GM18867 (cell line): ENCODE data around the gene HSDL1.
A peak's percentile ranks its signal among the peaks of the same experiment; 100 is the strongest.

Experiments
- ATAC-seq: cut with Tn5 transposase; IDR thresholded peaks from one replicate; pipeline ENCODE4 v1.9.1; 2021; ENCODE audit warnings: mild to moderate bottlenecking, moderate library complexity; ENCODE audit not compliant: unreplicated experiment

The HSDL1 gene

GRCh38 chr16:84110527-84110926, 34.5 kb downstream of the HSDL1 start:
- no peak for ATAC-seq

DNA sequence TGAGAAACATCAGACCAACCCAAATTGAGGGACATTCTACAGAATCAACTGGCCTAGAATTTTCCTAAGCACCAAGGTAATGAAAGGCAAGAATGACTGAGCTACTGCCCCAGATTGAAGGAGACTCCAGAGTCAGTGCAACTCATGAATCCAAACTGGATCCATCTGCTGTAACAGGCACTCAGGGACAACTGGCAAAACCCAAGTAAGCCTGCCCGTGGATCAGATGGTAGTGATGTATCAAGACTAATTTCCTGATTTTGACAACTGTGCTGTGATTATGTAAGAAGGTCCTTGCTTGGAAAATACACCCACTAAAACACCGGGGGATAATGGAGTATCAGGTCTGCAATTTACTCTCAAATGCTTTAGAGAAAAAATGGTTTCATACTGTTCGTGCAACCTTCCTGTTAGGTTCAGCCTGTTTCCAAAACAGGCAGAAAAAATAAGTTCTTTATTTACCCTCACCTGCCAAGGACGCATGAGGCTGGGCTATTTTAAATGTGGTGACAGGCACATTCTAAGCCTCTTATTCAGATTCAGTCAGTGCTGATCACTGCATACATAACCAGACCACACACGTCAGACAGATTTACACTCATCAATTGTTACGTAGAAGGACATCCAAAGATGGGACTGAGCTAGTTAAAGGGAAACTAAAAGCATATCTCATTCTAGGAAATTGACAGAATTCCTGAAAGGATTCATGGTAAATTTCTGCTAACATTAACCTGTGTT, 35.2 kb downstream of the HSDL1 start:
- no peak for ATAC-seq

DNA sequence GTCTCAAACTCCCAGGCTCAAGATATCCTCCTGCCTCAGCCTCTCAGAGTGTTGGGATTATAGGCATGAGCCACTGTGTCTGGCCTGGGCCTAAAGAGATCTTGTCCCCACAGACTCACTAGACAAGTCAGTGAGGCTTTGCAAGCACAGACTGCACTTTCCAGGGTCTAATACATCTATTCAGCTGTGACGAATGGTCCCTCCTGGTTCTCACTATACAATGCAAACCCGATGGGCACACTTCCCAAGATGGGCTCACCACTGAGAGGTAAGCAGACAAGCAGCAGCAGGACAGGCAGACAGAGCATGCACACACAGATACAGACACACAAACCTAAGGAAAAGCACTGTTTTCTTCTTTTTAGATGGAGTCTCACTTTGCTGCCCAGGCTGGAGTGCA, 37.1 kb downstream of the HSDL1 start:
- ATAC-seq, result no peak

- ATAC-seq, result no peak
Measured at GRCh38 chr16:84105948-84106740, 38.8 kb downstream of the HSDL1 start.

DNA sequence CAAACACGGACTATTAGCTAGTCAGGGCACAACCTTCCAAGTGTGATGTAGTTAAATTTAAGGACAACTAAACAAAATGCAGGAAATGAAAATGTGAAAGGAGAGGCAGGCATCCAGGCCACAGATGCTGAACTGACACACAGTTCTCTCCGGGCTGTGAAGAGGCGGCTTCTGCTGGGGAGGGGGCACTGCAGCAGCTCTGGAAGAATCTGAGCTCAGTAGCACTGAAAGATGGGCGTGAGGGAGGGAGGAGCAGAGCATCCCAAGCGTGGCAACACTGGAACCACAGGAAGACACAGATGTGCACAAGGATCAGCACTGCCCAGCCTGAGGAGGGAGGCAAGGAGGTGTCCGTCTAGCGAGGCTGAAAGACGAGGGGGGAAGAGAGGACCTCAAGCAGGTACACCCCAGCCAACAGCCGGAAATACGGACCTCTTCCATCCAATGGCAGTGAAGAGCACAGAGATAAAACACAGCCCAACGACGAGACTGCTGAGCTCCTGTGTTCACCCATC, 39.6 kb downstream of the HSDL1 start:
- ATAC-seq, result no peak

DNA sequence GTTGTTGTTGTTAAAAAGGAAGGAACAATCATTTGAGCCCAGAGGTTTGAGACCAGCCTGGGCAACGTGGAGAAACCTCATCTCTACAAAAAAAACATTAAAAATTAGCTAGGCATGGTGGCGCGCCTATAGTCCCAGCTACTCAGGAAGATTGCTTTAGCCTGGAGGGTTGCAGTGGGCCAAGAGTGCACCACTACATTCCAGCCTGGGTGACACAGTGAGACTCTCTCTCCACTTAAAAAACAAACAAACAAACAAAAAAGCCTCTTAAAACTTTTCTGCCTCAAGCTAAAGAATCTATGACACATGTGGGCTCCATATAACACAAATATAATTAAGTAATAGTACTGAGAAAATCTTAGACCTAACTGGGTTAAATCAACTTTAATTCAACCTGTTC, 40.7 kb downstream of the HSDL1 start:
- ATAC-seq, result no peak

DNA sequence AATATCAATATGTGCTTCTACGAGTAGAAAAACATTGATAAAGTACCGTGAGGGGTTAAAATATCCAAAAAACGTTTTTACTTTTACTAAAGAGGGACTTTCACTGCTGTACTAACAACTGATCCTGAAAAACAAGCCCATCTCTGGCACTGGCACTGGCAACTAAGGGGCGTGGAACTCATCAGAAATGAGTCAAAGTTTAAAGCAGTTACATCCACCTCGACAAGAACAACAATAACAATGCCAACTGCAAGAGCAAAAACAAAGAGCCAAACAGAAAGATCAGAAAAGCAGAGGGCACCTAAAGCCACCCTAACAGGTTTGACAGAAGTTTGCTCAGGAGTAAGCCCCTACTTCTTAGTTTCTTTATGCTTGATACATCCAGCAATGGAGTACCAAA, 41.3 kb downstream of the HSDL1 start:
- no peak for ATAC-seq

GRCh38 chr16:84098939-84099338, 46.0 kb downstream of the HSDL1 start:
- ATAC-seq, result no peak

DNA sequence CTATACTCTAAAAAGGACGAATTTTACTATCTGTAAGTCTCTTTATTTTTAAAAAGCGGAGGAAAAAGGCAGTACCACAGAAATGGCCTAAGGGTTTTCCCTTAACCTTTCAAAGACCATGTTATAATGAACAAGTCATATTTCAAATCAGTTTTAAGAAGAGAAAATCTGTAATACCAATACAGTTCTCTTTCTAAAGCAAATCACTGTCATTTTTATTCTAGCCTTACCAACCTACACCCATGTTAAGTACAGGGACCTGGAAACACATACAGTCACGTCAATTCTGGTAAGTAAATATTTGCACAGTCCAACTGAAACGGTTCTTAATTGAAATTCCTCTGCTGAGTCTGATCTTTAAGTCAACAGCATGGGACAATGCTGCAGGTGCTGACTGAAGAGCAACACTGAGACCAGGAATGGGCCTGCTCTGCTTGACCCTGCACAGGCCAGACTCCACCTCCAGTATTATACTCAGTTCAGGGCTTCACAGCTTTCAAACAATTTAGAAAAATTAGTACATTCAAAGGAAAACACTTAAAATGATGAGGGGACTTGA, 48.5 kb downstream of the HSDL1 start:
- ATAC-seq, result no peak

GRCh38 chr16:84095466-84095865, 49.5 kb downstream of the HSDL1 start:
- ATAC-seq, result no peak

DNA sequence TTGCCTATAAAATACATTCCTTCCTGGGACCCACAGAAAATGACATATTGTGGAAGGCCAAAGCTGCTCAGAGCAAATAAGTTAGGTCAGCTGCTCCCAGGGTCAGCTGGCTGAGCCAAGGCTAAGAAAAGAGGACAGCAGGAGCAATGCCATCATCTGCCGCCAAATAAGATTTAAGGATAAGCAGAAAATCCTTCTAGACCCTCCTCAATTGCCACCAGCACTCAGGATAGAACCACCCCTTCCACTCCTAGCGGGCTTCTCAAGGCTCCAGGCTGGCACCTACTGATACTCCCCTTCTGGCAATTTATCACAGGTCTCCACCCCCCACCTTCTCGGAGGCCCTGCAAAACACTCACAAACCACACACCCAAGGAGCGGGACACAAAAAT, 51.1 kb downstream of the HSDL1 start:
- ATAC-seq, result no peak

- ATAC-seq, result no peak
Measured at GRCh38 chr16:84093120-84093878, 51.7 kb downstream of the HSDL1 start.

DNA sequence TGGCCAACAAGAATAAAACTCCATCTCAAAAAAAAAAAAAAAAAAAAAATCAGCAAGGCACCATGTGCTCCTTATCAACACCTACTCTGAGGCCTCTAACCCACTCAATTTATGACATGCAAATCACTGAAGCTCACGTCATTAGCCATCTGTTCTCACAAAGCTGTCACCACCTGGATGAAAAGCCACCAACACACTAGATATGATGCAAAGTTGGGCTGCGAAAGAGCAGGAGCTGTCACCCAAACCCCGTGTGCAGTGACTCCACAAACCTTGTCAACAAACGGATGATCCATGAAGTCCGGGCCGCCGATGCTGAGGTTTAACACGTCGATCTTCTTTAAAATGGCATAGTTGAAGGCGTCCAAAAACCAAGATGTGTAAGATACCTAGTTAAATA, 53.5 kb downstream of the HSDL1 start:
- no peak for ATAC-seq

GRCh38 chr16:84090211-84090610, 54.8 kb downstream of the HSDL1 start:
- no peak for ATAC-seq

DNA sequence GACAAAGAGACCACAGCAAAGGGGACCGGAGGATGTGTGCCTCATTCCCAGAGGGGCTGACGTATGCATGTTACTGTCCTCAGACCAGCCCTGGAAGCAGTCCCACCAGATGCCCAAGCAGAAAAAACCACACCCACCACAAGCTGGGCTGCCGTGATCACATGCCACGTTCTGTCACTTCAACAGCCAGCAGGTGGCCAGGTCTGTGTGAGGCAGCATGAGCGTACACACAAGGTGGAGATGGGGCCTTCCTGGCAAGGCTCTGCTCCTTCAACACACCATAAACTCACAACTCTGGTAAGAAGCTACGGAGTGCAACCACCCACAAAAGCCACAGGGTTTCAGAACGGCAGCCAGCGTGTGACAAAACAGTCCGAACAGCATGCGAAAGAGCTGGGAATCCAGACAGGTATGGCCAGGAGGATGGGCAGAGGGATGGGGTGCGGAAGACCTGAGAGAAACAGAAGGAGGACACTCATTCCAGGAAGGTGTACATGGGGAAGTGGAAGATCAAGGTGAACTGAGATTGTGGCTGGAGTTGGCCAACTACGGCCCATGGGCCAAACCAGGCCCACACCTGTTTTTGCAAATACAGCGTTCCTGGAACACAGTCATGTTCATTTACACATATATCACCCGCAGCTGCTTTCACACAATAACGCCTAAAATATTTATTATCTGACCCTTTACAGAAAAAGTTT, 56.1 kb downstream of the HSDL1 start:
- ATAC-seq, result peak; percentile 83

DNA sequence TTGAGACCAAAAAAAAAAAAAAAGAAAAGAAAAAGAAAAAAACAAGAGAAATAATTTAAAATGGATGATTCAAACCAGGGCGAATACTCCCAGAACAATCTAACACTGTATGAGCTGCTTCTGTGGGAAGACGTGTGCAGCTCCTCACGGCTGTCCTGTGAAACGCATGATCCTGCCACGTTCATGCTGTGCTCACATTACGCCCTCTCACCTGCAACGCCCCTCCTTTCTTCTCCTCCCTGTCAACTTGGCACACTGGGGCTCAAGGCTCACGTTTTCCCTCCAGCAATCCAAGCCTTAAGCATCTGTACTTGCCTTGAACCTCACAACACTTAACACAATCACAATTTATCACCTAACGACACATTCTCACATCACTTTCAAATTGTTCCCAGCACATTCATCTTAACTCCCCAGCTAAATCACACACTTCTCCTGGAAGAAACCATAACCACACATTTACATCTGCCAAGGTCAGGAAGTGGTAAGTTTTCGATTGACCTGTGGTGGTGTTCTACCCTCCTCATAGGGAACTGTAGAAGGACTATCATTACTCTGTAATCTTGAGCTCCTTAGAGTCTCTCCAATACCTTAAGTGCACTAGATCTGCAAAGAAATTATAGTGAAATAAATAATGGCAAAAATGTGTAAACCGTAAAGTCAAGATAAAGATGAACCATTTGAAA, 57.4 kb downstream of the HSDL1 start:
- no peak for ATAC-seq

- ATAC-seq, result no peak
Measured at GRCh38 chr16:84087001-84087400, 58.0 kb downstream of the HSDL1 start.

DNA sequence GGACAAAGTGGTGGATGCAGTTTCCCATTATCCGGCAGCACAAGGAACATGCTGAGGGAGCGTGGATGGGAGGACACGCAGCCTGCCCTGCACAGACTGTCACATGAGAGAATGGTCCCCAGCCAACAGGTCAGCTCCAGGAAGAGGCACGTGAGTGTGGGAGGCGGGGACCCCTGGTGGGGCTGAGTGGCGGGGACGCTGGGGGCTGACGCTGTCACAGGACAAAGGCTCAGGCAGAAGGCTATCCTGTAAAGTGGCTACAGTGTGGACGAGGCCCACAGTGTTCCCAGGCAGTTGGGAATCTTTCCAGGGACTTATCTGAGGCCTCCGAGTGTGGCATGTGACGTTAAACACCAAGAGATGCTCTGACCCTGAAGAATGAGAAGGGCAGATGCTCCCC, 58.6 kb downstream of the HSDL1 start:
- no peak for ATAC-seq

- no peak for ATAC-seq
Measured at GRCh38 chr16:84085773-84086172, 59.2 kb downstream of the HSDL1 start.

DNA sequence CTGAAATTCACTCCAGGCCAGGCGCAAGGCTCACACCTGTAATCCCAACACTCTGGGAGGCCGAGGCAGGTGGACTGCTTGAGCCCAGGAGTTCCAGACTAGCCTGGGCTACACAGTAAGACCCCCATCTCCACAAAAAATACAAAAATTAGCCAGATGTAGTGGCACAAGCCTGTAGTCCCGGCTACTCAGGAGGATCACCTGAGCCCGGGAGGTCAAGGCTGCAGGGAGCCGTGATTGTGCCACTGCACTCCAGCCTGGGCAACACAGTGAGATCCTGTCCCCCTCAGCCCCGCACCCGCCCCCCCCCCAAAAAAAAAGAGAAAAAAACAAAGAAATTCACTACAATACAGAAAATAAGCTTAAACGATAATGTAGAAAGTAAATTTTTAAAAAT, 59.7 kb downstream of the HSDL1 start:
- no peak for ATAC-seq
